Adrenal gland (tissue), 12 donors: ENCODE results near the gene PTCH1. TPM values are rescaled to one million over a fixed set of nuclear protein-coding genes. Genes with fewer than 3 reads are reported as not detected.

Source experiments
- DNase-seq, 7 donors: peaks; one replicate each; pipeline ENCODE4 v3.0.0-alpha.2; 2019 to 2020
- H3K27ac ChIP-seq, 5 donors: fragments of 200-600 bp; sonication (generic) in 4 of 5; 1 replicate in 3 of 5; 2 replicates in 2 of 5; pipeline versions ENCODE4 v1.5.1 to v1.8.0; 2016 to 2020; ENCODE audit warnings: mild to moderate bottlenecking in 1 of 5
- H3K27me3 ChIP-seq: fragments of 200-600 bp; 2 replicates; pipeline ENCODE4 v1.8.0; 2021
- H3K36me3 ChIP-seq, 2 donors: fragments of 200-600 bp; replicated peaks in 1 of 2; 1 replicate in 1 of 2; 2 replicates in 1 of 2; pipeline versions ENCODE4 v1.5.1 to v1.8.0; 2018 to 2022
- H3K4me1 ChIP-seq, 2 donors: fragments of 200-600 bp; replicated peaks in 1 of 2; 1 replicate in 1 of 2; 2 replicates in 1 of 2; pipeline versions ENCODE4 v1.5.1 to v1.8.0; 2018 to 2021
- H3K4me3 ChIP-seq, 4 donors: fragments of 200-600 bp; sonication (generic) in 3 of 4; one replicate each; pipeline ENCODE4 v1.5.1; 2016 to 2018
- H3K9me3 ChIP-seq, 3 donors: fragments of 200-600 bp; sonication (generic) in 1 of 3; replicated peaks in 1 of 3; 1 replicate in 2 of 3; 2 replicates in 1 of 3; pipeline versions ENCODE4 v1.5.1 to v1.8.0; 2016 to 2021
- POLR2A ChIP-seq, 2 donors: fragments of 450-650 bp; IDR thresholded peaks; one replicate each; pipeline ENCODE4 v1.6.1; 2017; ENCODE audit warnings: antibody characterized with exemption in 2 of 2, mild to moderate bottlenecking in 2 of 2, moderate library complexity in 1 of 2
- WGBS, 4 donors: extraction: QIAGEN DNeasy Blood & Tissue Kit in 2 of 4; methylation state at CpG; one replicate each; pipeline versions ENCODE4 v1.1.5 to v1.1.7; 2013 to 2017; 5-methylcytosine and 5-hydroxymethylcytosine counted together
- intact Hi-C, 2 donors: fragments of 100-400 bp; cut with DNase I; formaldehyde crosslinking; loops; one replicate each; pipeline versions ENCODE4 v1.14.1 to v1.15.0; 2022 to 2023
- polyA plus RNA-seq, 3 donors: library from polyadenylated mRNA; stranded (reverse); fragments of 200-250 nt in 2 of 3; fragments of 350-450 nt in 1 of 3; fragmentation: Illumina TruSeq in 1 of 3; extraction: RNeasy Lipid Tissue Mini Kit (QIAGEN cat#74804) in 1 of 3; gene quantifications; one replicate each; pipeline ENCODE4 v1.2.3, GENCODE V29; 2013 to 2014
- total RNA-seq, 9 donors: library from RNA; depleted of rRNA in 4 of 9; stranded (reverse); fragments of >200 nt in 4 of 9; fragments of 120-200 nt in 1 of 9; fragmentation: NEBNext Ultra II Directional in 1 of 9; extraction: Animal tissue kit (Norgen Biotek cat#: 25700) in 1 of 9; gene quantifications; one replicate each; pipeline versions ENCODE4 v1.1.0 to v1.2.4, GENCODE V29; 2013 to 2023
- TF ChIP-seq, protein P1 (sequence below), 6 experiments: fragments of 450-650 bp in 4 of 6; fragments of 200-600 bp in 2 of 6; sonication (generic) in 1 of 6; IDR thresholded peaks; 1 replicate in 5 of 6; 2 replicates in 1 of 6; pipeline versions ENCODE4 v1.5.1 to v1.8.0; 2016 to 2021; ENCODE audit warnings: antibody characterized with exemption in 6 of 6, mild to moderate bottlenecking in 2 of 6, moderate library complexity in 1 of 6
- donor health status: healthy with polysubstance abuse.
- donor health status: Bipolar disorder and iron deficiency.
- donor health status: DM: yes; HTN: yes; CAD: no.
- donor health status: DM: no; HTN: no; CAD: no.
- donor health status: DM: no; HTN: no; CAD: no.
- donor health status: DM: yes; HTN: yes; CAD: no.

The PTCH1 gene
- total and polyA plus RNA-seq, 12 donors, result 2.5 to 29.8 (median 9.7) TPM

DNA sequence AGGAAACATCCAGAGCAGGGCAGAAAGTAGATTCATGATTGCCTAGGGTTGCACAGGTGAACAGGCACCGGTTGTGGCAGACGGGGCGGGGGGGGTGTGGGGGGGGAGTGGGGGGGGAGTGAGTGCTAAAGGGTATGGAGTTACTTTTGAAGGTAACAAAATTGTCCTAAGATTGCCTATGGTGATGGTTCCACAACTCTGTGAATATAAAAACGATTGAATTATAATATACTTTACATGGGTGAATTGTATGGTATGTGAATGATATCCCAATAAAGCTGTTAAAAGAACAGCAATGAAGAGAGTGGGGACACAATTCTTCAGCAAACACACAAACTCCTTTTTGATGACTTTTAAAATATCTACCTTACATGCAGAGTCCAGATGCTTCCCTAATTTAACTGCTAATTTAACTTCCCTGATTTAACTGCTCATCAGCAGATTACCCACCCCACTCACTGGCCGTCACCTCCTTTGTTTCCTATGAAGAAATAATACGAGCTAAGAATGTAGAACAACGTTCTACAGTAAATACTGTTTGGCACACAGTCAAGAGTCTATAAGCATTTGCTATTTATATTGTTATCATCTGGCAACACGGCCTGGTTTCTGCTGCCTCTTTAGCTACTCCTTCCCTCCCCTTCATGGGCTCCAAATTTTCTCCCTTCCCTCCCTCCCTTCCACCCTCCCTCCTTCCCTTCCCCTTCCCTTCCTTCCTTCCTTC, 83.5 kb downstream of the PTCH1 start:
- 47 to 58% (median 54%) methylated on average over 8 of the region's 8 CpGs for WGBS, 4 donors
- Histone ChIP-seq H3K4me1 (no peaks in the 10 kb centered on the region), H3K9me3 (no peaks in the 10 kb centered on the region), H3K4me3 (no peak overlapping the region), H3K27me3 (no peaks in the 10 kb centered on the region), H3K36me3 (no peaks in the 10 kb centered on the region), H3K27ac (no peak overlapping the region)
- intact Hi-C loops, result no loop called here
- DNase-seq, result no peak
- TF ChIP-seq POLR2A (IDR thresholded peaks at IDR 0.05), result no peak
- TF ChIP-seq, protein P1, sequence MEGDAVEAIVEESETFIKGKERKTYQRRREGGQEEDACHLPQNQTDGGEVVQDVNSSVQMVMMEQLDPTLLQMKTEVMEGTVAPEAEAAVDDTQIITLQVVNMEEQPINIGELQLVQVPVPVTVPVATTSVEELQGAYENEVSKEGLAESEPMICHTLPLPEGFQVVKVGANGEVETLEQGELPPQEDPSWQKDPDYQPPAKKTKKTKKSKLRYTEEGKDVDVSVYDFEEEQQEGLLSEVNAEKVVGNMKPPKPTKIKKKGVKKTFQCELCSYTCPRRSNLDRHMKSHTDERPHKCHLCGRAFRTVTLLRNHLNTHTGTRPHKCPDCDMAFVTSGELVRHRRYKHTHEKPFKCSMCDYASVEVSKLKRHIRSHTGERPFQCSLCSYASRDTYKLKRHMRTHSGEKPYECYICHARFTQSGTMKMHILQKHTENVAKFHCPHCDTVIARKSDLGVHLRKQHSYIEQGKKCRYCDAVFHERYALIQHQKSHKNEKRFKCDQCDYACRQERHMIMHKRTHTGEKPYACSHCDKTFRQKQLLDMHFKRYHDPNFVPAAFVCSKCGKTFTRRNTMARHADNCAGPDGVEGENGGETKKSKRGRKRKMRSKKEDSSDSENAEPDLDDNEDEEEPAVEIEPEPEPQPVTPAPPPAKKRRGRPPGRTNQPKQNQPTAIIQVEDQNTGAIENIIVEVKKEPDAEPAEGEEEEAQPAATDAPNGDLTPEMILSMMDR (IDR thresholded peaks at IDR 0.05), result no peak

DNA sequence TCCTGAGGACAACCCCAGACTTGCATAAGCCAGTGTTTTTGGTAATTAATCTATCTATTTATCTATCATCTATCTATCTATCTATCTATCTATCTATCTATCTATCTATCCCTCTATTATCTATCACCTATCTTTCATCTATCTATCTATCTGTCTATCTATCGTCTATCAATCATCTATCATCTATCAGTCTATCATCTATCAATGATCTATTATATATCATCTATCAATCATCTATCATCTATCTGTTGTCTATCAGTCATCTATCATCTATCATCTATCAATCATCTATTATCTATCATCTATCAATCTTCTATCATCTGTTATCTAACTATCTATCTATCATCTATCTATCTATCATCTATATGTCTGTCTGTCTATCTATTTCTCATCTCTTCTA, 85.5 kb downstream of the PTCH1 start:
- intact Hi-C loops, result no loop called here
- TF ChIP-seq POLR2A (IDR thresholded peaks at IDR 0.05), result no peak
- TF ChIP-seq, protein P1 (IDR thresholded peaks at IDR 0.05), result no peak
- no peak for DNase-seq
- WGBS, 4 donors, result 78 to 88% (median 87%) methylated on average over 1 of the region's 1 CpG
- H3K9me3 ChIP-seq, result no peaks in the 10 kb centered on the region
- no peaks in the 10 kb centered on the region for H3K27me3 ChIP-seq
- H3K36me3 ChIP-seq, result no peaks in the 10 kb centered on the region
- peaks cover 0 to 6% of the 10 kb centered on the region in 2 donors for H3K4me1 ChIP-seq
- no peak overlapping the region for H3K4me3 ChIP-seq
- no peak overlapping the region for H3K27ac ChIP-seq

DNA sequence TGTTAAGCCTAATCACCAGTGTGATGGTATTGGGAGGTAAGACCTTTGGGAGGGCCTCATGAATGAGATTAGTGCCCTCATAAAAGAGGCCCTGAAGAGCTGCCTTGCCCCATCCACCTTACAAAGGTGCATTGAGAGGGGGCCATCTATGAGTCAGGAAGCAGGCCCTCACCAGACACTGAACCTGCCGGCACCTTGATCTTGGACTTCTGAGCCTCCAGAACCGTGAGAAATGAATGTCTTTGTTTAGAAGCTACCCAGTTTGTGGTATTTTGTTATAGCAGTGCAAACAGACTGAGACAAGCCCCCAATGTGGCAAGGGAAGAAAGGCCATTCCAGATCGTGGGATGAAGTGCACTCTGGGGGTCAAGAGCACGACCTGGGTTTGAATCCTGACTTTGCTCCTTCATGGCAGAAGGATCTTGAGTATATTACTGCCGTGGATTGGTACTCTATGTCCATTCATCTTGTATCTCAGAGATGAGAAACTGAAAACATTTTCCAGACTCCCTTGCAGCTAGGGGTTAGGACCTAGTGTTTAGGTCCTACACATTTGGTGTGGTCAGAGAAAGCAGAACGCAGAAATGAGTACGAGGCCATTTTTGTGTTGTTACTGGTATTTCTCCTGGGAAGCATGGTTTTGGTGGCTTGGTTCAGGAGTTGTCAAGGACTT, 86.7 kb downstream of the PTCH1 start:
- no peaks in the 10 kb centered on the region for H3K36me3 ChIP-seq
- intact Hi-C loops, result no loop called here
- no peaks in the 10 kb centered on the region for H3K9me3 ChIP-seq
- no peak overlapping the region for H3K27ac ChIP-seq
- no peaks in the 10 kb centered on the region for H3K27me3 ChIP-seq
- WGBS, 4 donors, result 80 to 88% (median 87%) methylated on average over 7 of the region's 7 CpGs
- H3K4me1 ChIP-seq, result peaks cover 0 to 12% of the 10 kb centered on the region in 2 donors
- no peak for TF ChIP-seq POLR2A (IDR thresholded peaks at IDR 0.05)
- TF ChIP-seq, protein P1 (IDR thresholded peaks at IDR 0.05), result no peak
- H3K4me3 ChIP-seq, result no peak overlapping the region
- no peak for DNase-seq

DNA sequence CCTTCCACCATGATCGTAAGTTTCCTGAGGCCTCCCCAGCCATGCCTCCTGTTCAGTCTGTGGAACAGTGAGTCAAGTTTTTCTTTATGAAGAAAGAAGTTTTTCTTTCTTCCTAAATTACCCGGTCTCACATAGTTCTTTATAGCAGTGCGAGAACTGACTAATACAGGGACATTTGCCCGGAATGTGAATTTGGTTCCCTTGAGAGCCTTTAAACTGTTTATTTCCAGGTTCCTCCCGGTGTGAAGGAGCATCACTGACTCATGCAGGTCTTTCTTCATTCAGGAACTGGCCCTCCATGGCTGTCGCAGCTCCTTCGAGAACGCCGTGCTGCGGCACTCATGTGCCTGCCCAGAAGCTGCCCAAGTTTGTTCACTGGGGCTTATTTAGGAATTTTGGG, 87.7 kb downstream of the PTCH1 start:
- Histone ChIP-seq H3K9me3 (no peaks in the 10 kb centered on the region), H3K36me3 (no peaks in the 10 kb centered on the region), H3K27me3 (no peaks in the 10 kb centered on the region), H3K4me1 (peaks cover 0 to 12% of the 10 kb centered on the region in 2 donors), H3K27ac (no peak overlapping the region), H3K4me3 (no peak overlapping the region)
- intact Hi-C loops, result no loop called here
- no peak for DNase-seq
- TF ChIP-seq, protein P1 (IDR thresholded peaks at IDR 0.05), result no peak
- TF ChIP-seq POLR2A (IDR thresholded peaks at IDR 0.05), result no peak
- WGBS, 4 donors, result 92 to 96% (median 93%) methylated on average over 10 of the region's 10 CpGs
